Gastroesophageal sphincter (tissue), 4 donors: ENCODE results near the gene PDE4B. TPM values are rescaled to one million over a fixed set of nuclear protein-coding genes. Genes with fewer than 3 reads are reported as not detected.
"Not testable (repeated sequence)": the region's sequence is repeated elsewhere in the genome, so short reads cannot be mapped to it uniquely, and the experiment has no call there.

Experiments used
- ATAC-seq: fragments of 150-250 bp; one replicate; pipeline ENCODE4 v1.9.1; 2016; ENCODE audit warnings: mild to moderate bottlenecking, moderate library complexity
- H3K27ac ChIP-seq, 4 donors: fragments of 200-600 bp; sonication (generic) in 3 of 4; 1 replicate in 3 of 4; 2 replicates in 1 of 4; pipeline ENCODE4 v1.5.1; 2016 to 2019
- H3K27me3 ChIP-seq: fragments of 200-600 bp; sonication (generic); one replicate; pipeline ENCODE4 v1.5.1; 2019
- H3K36me3 ChIP-seq, 2 donors: fragments of 200-600 bp; sonication (generic); one replicate each; pipeline ENCODE4 v1.5.1; 2019; ENCODE audit warnings: control low read depth in 1 of 2
- H3K4me1 ChIP-seq, 3 donors: fragments of 200-600 bp; sonication (generic); 1 replicate in 2 of 3; 2 replicates in 1 of 3; pipeline ENCODE4 v1.5.1; 2016 to 2019; ENCODE audit warnings: control low read depth in 2 of 3
- H3K4me3 ChIP-seq, 2 donors: fragments of 200-600 bp; sonication (generic); one replicate each; pipeline ENCODE4 v1.5.1; 2019; ENCODE audit warnings: mild to moderate bottlenecking in 1 of 2, moderate library complexity in 1 of 2
- H3K9me3 ChIP-seq, 3 donors: fragments of 200-600 bp; sonication (generic); one replicate each; pipeline ENCODE4 v1.5.1; 2017 to 2019; ENCODE audit warnings: control low read depth in 2 of 3
- EP300 ChIP-seq: sonication (generic); formaldehyde crosslinking; IDR thresholded peaks from one replicate; pipeline ENCODE4 v1.6.1; 2017; ENCODE audit warnings: antibody characterized with exemption, mild to moderate bottlenecking
- POLR2A ChIP-seq, 2 donors: fragments of 450-650 bp; IDR thresholded peaks; one replicate each; pipeline ENCODE4 v1.6.1; 2017; ENCODE audit warnings: antibody characterized with exemption in 2 of 2, mild to moderate bottlenecking in 2 of 2, moderate library complexity in 1 of 2
- POLR2AphosphoS5 ChIP-seq: sonication (generic); formaldehyde crosslinking; IDR thresholded peaks from one replicate; pipeline ENCODE4 v1.6.1; 2017; ENCODE audit warnings: antibody characterized with exemption
- WGBS, 2 donors: methylation state at CpG; one replicate each; pipeline ENCODE4 v1.1.5; 2018; ENCODE audit warnings: low coverage in 1 of 2; 5-methylcytosine and 5-hydroxymethylcytosine counted together
- total RNA-seq, 4 donors: library from RNA; depleted of rRNA; stranded (reverse); fragments of >200 nt; gene quantifications; one replicate each; pipeline ENCODE4 v1.1.0, GENCODE V29; 2016
- TF ChIP-seq, protein P1 (sequence below), 4 experiments: fragments of 200-600 bp in 2 of 4; fragments of 450-650 bp in 2 of 4; sonication (generic) in 1 of 4; IDR thresholded peaks; one replicate each; pipeline ENCODE4 v1.5.1; 2017 to 2019; ENCODE audit warnings: antibody characterized with exemption in 4 of 4, mild to moderate bottlenecking in 2 of 4, moderate library complexity in 2 of 4

The PDE4B gene
- total RNA-seq, 4 donors from 2014 or later, result 5.9 to 16.2 (median 8.8) TPM

DNA sequence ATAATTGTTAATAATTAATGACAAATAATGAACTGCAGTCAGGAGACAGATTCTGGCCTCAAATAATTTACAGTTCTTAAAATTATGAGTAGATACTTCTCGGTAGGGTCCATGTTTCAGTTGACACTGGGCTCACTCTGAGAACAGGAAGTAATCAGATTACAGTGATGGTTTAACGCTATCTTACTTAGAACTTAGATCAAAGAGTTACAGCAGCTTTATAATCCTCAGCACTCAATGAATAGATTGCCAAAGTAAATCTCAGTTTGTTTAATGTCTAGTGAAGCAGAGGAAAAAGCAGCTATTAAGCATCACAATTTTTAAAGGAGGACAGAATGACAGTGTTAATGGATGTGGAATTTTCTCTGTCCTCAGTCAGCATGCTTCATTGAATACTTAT lies 79.6 kb downstream of the PDE4B start:
- H3K36me3 ChIP-seq, result no peaks in the 10 kb centered on the region
- peaks cover 0 to 8% (median 0%) of the 10 kb centered on the region in 3 donors for H3K9me3 ChIP-seq
- no peak for ATAC-seq
- H3K4me1 ChIP-seq, result no peaks in the 10 kb centered on the region
- H3K27ac ChIP-seq, result no peak overlapping the region
- WGBS, 2 donors, result 12 to 17% methylated on average over 2 of the region's 2 CpGs
- TF ChIP-seq EP300, result no peak
- TF ChIP-seq POLR2A (IDR thresholded peaks at IDR 0.05), result no peak
- TF ChIP-seq POLR2AphosphoS5, result no peak
- no peaks in the 10 kb centered on the region for H3K27me3 ChIP-seq
- H3K4me3 ChIP-seq, result no peak overlapping the region

DNA sequence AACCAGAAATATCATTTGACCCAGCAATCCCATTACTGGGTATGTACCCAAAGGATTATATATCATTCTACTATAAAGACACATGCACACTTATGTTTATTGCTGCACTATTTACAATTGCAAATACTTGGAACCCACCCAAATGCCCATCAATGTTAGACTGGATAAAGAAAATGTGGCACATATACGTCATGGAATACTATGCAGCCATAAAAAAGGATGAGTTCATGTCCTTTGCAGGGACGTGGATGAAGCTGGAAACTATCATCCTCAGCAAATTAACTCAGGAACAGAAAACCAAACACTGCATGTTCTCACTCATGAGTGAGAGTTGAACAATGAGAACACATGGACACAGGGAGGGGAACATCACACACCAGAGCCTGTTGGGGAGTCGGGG lies 85.6 kb downstream of the PDE4B start:
- H3K9me3 ChIP-seq, result peaks cover 0 to 21% (median 0%) of the 10 kb centered on the region in 3 donors
- WGBS, 2 donors, result 80% methylated on average over 2 to 3 of the region's 3 CpGs
- H3K36me3 ChIP-seq, H3K27ac ChIP-seq, H3K27me3 ChIP-seq, ATAC-seq, H3K4me3 ChIP-seq, H3K4me1 ChIP-seq: not testable (repeated sequence)

DNA sequence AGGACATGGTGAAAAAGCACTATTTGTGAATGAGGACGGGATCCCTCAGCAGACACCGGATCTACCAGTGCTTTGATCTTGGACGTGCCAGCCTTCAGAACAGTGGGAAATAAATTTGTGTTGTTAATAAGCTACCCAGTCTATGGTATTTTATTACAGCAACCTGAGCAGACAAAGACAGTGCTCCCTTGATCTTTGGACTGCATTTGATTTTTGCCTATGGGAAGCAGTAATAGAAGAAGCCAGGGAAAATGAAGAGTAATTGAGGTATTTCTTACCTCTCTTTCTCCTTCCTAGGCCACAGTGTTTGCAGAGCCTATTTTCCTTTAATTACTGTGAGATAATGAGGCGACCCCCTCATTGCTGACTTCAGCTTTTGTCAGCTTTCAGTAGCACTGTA lies 87.9 kb downstream of the PDE4B start:
- 75 to 86% methylated on average over 4 of the region's 4 CpGs for WGBS, 2 donors
- no peaks in the 10 kb centered on the region for H3K4me1 ChIP-seq
- TF ChIP-seq POLR2A (IDR thresholded peaks at IDR 0.05) (no peak), EP300 (no peak), POLR2AphosphoS5 (no peak)
- TF ChIP-seq, protein P1, sequence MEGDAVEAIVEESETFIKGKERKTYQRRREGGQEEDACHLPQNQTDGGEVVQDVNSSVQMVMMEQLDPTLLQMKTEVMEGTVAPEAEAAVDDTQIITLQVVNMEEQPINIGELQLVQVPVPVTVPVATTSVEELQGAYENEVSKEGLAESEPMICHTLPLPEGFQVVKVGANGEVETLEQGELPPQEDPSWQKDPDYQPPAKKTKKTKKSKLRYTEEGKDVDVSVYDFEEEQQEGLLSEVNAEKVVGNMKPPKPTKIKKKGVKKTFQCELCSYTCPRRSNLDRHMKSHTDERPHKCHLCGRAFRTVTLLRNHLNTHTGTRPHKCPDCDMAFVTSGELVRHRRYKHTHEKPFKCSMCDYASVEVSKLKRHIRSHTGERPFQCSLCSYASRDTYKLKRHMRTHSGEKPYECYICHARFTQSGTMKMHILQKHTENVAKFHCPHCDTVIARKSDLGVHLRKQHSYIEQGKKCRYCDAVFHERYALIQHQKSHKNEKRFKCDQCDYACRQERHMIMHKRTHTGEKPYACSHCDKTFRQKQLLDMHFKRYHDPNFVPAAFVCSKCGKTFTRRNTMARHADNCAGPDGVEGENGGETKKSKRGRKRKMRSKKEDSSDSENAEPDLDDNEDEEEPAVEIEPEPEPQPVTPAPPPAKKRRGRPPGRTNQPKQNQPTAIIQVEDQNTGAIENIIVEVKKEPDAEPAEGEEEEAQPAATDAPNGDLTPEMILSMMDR (IDR thresholded peaks at IDR 0.05), result no peak
- H3K27ac ChIP-seq, result no peak overlapping the region
- H3K9me3 ChIP-seq, result peaks cover 0 to 21% (median 0%) of the 10 kb centered on the region in 3 donors
- ATAC-seq, result no peak
- H3K36me3 ChIP-seq, result no peaks in the 10 kb centered on the region
- no peak overlapping the region for H3K4me3 ChIP-seq
- no peaks in the 10 kb centered on the region for H3K27me3 ChIP-seq

DNA sequence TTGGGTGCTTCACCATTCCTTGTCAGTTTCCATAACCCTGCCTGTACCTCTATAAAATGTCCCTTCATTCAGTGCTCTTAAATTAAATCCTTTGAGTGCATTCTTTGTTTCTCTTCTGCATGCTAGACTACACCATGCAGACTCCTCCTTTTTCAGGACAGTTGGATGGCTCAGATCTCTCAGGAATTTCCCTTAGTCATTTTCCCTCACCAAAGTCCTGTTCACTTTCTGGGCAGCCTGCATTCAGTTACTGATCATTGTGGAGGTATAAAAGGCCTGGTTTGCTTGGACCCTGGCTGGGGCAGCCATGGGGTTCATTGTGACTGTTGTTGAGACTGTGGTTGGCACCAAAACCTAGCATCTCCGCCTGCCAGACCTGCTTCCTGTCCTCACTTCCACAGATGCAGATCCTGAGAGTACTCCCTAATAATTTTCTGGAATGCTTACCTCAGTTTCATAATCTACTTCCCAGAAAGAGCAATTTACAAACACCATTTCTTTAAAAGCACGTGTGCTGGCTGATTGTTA lies 88.4 kb downstream of the PDE4B start:
- Histone ChIP-seq H3K36me3 (no peaks in the 10 kb centered on the region), H3K27me3 (no peaks in the 10 kb centered on the region), H3K4me1 (no peaks in the 10 kb centered on the region), H3K27ac (no peak overlapping the region), H3K9me3 (peaks cover 0 to 21% (median 0%) of the 10 kb centered on the region in 3 donors), H3K4me3 (no peak overlapping the region)
- 63 to 75% methylated on average over 2 of the region's 2 CpGs for WGBS, 2 donors
- TF ChIP-seq POLR2AphosphoS5 (no peak), POLR2A (IDR thresholded peaks at IDR 0.05) (no peak), EP300 (no peak)
- TF ChIP-seq, protein P1 (IDR thresholded peaks at IDR 0.05), result no peak
- ATAC-seq, result no peak

- ATAC-seq, result no peak
- 0 to 50% methylated on average over 1 of the region's 1 CpG for WGBS, 2 donors
- no peaks in the 10 kb centered on the region for H3K27me3 ChIP-seq
These were observed 89.4 kb downstream of the PDE4B start for GRCh38 chr1:65882076-65882475.

GRCh38 chr1:65889441-65889840 lies 96.7 kb downstream of the PDE4B start:
- Histone ChIP-seq H3K9me3 (peaks cover 0 to 11% (median 0%) of the 10 kb centered on the region in 3 donors), H3K36me3 (no peaks in the 10 kb centered on the region), H3K4me3 (no peak overlapping the region), H3K4me1 (no peaks in the 10 kb centered on the region), H3K27me3 (no peaks in the 10 kb centered on the region), H3K27ac (no peak overlapping the region)
- no peak for ATAC-seq
- TF ChIP-seq, protein P1 (IDR thresholded peaks at IDR 0.05), result no peak
- TF ChIP-seq POLR2AphosphoS5 (no peak), POLR2A (IDR thresholded peaks at IDR 0.05) (no peak), EP300 (no peak)

More at GRCh38 chr1:65882076-65882475, 89.4 kb downstream of the PDE4B start:
- Histone ChIP-seq H3K4me3 (no peak overlapping the region), H3K4me1 (no peaks in the 10 kb centered on the region), H3K27ac (no peak overlapping the region), H3K9me3 (peaks cover 0 to 15% (median 0%) of the 10 kb centered on the region in 3 donors), H3K36me3 (no peaks in the 10 kb centered on the region)
- no peak for TF ChIP-seq POLR2AphosphoS5
- TF ChIP-seq, protein P1 (IDR thresholded peaks at IDR 0.05), result no peak
- TF ChIP-seq EP300, result no peak
- no peak for TF ChIP-seq POLR2A (IDR thresholded peaks at IDR 0.05)
